HepG2 (cell line): ENCODE results near the gene GPN1. TPM values are rescaled to one million over a fixed set of nuclear protein-coding genes. Genes with fewer than 3 reads are reported as not detected.

Experiments
- AHDC1 ChIP-seq: sonication (generic); formaldehyde crosslinking; IDR thresholded peaks from 2 replicates; pipeline ENCODE4 v1.5.1; 2020; ENCODE audit warnings: mild to moderate bottlenecking, missing genetic modification reagents, borderline replicate concordance
- CREB1 ChIP-seq, 2 experiments: fragments of 450-650 bp in 1 of 2; IDR thresholded peaks; 2 replicates each; pipeline ENCODE4 v1.6.1; 2016 to 2017; ENCODE audit warnings: control low read depth in 1 of 2, mild to moderate bottlenecking in 1 of 2, missing compliant biosample characterization in 1 of 2, missing genetic modification characterization in 1 of 2
- GATA4 ChIP-seq: sonication (generic); IDR thresholded peaks from 2 replicates; pipeline ENCODE4 v1.6.1; 2016; ENCODE audit warnings: antibody characterized with exemption, low read depth, borderline replicate concordance
- GATAD2A ChIP-seq: IDR thresholded peaks from 2 replicates; pipeline ENCODE4 v1.6.1; 2016
- LCORL ChIP-seq, 2 experiments: fragments of 450-650 bp in 1 of 2; sonication (generic) in 1 of 2; formaldehyde crosslinking in 1 of 2; IDR thresholded peaks; 2 replicates each; pipeline versions ENCODE4 v1.5.0 to v1.6.1; 2017 to 2020; ENCODE audit warnings: antibody characterized with exemption in 1 of 2, missing genetic modification reagents in 1 of 2
- MYNN ChIP-seq: sonication (generic); formaldehyde crosslinking; IDR thresholded peaks from 2 replicates; pipeline ENCODE4 v1.4.0; 2020; ENCODE audit warnings: mild to moderate bottlenecking, low read depth, missing genetic modification reagents
- SMAD9 ChIP-seq: sonication (generic); formaldehyde crosslinking; IDR thresholded peaks from 2 replicates; pipeline ENCODE4 v1.5.1; 2020; ENCODE audit warnings: mild to moderate bottlenecking, missing genetic modification reagents
- SP140L ChIP-seq: sonication (generic); formaldehyde crosslinking; IDR thresholded peaks from 2 replicates; pipeline ENCODE4 v1.4.0; 2020; ENCODE audit warnings: missing genetic modification reagents, borderline replicate concordance
- SP4 ChIP-seq: sonication (generic); formaldehyde crosslinking; IDR thresholded peaks from 2 replicates; pipeline ENCODE4 v1.8.1; 2023; ENCODE audit warnings: mild to moderate bottlenecking, missing genetic modification reagents
- ZBTB3 ChIP-seq: sonication (generic); formaldehyde crosslinking; IDR thresholded peaks from 2 replicates; pipeline ENCODE4 v1.4.0; 2020; ENCODE audit warnings: low read depth, mild to moderate bottlenecking, moderate library complexity, missing genetic modification reagents, borderline replicate concordance
- ZIK1 ChIP-seq: sonication (generic); formaldehyde crosslinking; IDR thresholded peaks from 2 replicates; pipeline ENCODE4 v1.5.0; 2020; ENCODE audit warnings: mild to moderate bottlenecking, low read depth, missing genetic modification reagents, borderline replicate concordance
- ZNF205 ChIP-seq: IDR thresholded peaks from 2 replicates; pipeline ENCODE4 v1.6.1; 2018; ENCODE audit warnings: missing biosample characterization, missing genetic modification reagents
- ZNF33A ChIP-seq: sonication (generic); formaldehyde crosslinking; IDR thresholded peaks from 2 replicates; pipeline ENCODE4 v1.5.1; 2020; ENCODE audit warnings: missing genetic modification reagents, mild to moderate bottlenecking, moderate library complexity, borderline replicate concordance
- ZNF580 ChIP-seq: IDR thresholded peaks from 2 replicates; pipeline ENCODE4 v1.6.1; 2016; ENCODE audit warnings: low read depth, borderline replicate concordance
- ZNF597 ChIP-seq: sonication (generic); formaldehyde crosslinking; IDR thresholded peaks from 2 replicates; pipeline ENCODE4 v1.5.0; 2020; ENCODE audit warnings: missing genetic modification reagents
- ZNF615 ChIP-seq: sonication (generic); formaldehyde crosslinking; IDR thresholded peaks from 2 replicates; pipeline ENCODE4 v1.5.0; 2020; ENCODE audit warnings: mild to moderate bottlenecking, missing genetic modification reagents, borderline replicate concordance
- ZNF639 ChIP-seq: conservative IDR thresholded peaks from 2 replicates; pipeline ENCODE4 v1.6.1; 2018; ENCODE audit warnings: missing genetic modification reagents
- ZNF850 ChIP-seq: sonication (generic); formaldehyde crosslinking; conservative IDR thresholded peaks from 2 replicates; pipeline ENCODE4 v1.9.0; 2021; ENCODE audit warnings: mild to moderate bottlenecking, missing genetic modification reagents
- ZSCAN21 ChIP-seq: sonication (generic); formaldehyde crosslinking; IDR thresholded peaks from 2 replicates; pipeline ENCODE4 v1.8.0; 2022; ENCODE audit warnings: mild to moderate bottlenecking, missing genetic modification reagents, moderate library complexity, borderline replicate concordance
- polyA plus RNA-seq, 8 experiments: library from polyadenylated mRNA; depleted of rRNA in 3 of 8; stranded (reverse) in 7 of 8; unstranded in 1 of 8; fragments of >200 nt; fragmentation: Illumina TruSeq in 4 of 8; extraction: Trizol in 4 of 8; gene quantifications; 2 replicates each; pipeline versions ENCODE4 v1.2.1 to v1.2.3, GENCODE V29; 2011 to 2016; ENCODE audit warnings: low read depth in 4 of 8, missing spikeins in 1 of 8, mixed read lengths in 1 of 8; ENCODE audit not compliant: insufficient read depth in 1 of 8
- total RNA-seq, 5 experiments: library from RNA; depleted of rRNA; stranded (reverse); fragments of >200 nt; fragmentation: Illumina TruSeq; extraction: Trizol; gene quantifications; 2 replicates each; pipeline ENCODE4 v1.2.3, GENCODE V29; 2016; ENCODE audit warnings: low read depth in 1 of 5

The GPN1 gene
- total and polyA plus RNA-seq, 2 of the 13 experiments (the other 11 are each of a cell fraction or from before 2014, with no cell fraction given): 54.5 to 62.7 TPM

- TF ChIP-seq ZNF615 (peak; percentile 92), CREB1 (IDR thresholded peaks at IDR 0.05) (peak; percentile 81), CREB1 (CRISPR knock-in tag; IDR thresholded peaks at IDR 0.05) (peak; percentile 94), ZNF205 (CRISPR knock-in tag) (peak; percentile 94), ZNF580 (CRISPR knock-in tag) (no peak; the same call in none of the 2 replicates), LCORL (IDR thresholded peaks at IDR 0.05) (peak; percentile 53; the same call in 1 of the 2 replicates), LCORL (CRISPR knock-in tag; IDR thresholded peaks at IDR 0.05) (peak; percentile 47; the same call in 1 of the 2 replicates), SMAD9 (CRISPR knock-in tag) (0 out of 2 replicates have a peak, but pooled peaks have one; percentile 49), ZIK1 (CRISPR knock-in tag) (peak; percentile 89; the same call in 1 of the 2 replicates), ZNF597 (CRISPR knock-in tag) (peak; percentile 77; the same call in 1 of the 2 replicates), AHDC1 (CRISPR knock-in tag) (peak; percentile 42; the same call in 1 of the 2 replicates), ZNF639 (CRISPR knock-in tag) (peak; percentile 83; the same call in 1 of the 2 replicates), ZSCAN21 (CRISPR knock-in tag) (no peak; the same call in none of the 2 replicates), SP4 (CRISPR knock-in tag) (peak; percentile 70; the same call in 1 of the 2 replicates), SP140L (CRISPR knock-in tag) (peak; percentile 84), ZNF33A (CRISPR knock-in tag) (no peak; the same call in 1 of the 2 replicates), GATAD2A (CRISPR knock-in tag) (peak; percentile 79), GATA4 (peak; percentile 84), ZBTB3 (CRISPR knock-in tag) (no peak), MYNN (CRISPR knock-in tag) (peak; percentile 71; the same call in 1 of the 2 replicates), ZNF850 (CRISPR knock-in tag) (no peak)
Observed at GRCh38 chr2:27663285-27664153, 34.7 kb downstream of the GPN1 start, which contains the start of the genes SLC4A1AP and SUPT7L (continued).
